ENCODE data around the gene L3MBTL1. TPM values are rescaled to one million over a fixed set of nuclear protein-coding genes. Genes with fewer than 3 reads are reported as not detected.

L3MBTL1 gene
- total and polyA plus RNA-seq, 2 of the 4 experiments (the other 2 are of a cell fraction), result 2.2 to 4.5 TPM

GRCh38 chr20:43550456-43550855 lies 43.0 kb downstream of the L3MBTL1 start:
- Histone ChIP-seq H3K4me1 (ENCODE audit: control insufficient read depth, insufficient read depth, low read length) (no peaks in the 10 kb centered on the region), H4K5ac (ENCODE audit: low read depth, low read length) (no peak overlapping the region), H4K8ac (ENCODE audit: low read depth in 2 of 2, low read length in 2 of 2) (no peak overlapping the region), H3K9me3 (ENCODE audit: control insufficient read depth, insufficient read depth, low read length) (peaks cover 6% of the 10 kb centered on the region), H3K9me1 (ENCODE audit: insufficient read depth, low read length) (no peaks in the 10 kb centered on the region), H3K4ac (ENCODE audit: low read depth, low read length) (no peak overlapping the region), H3K14ac (replicated peaks; ENCODE audit: low read depth, low read length) (no peak overlapping the region), H3K9ac (ENCODE audit: low read depth, low read length) (no peak overlapping the region), H2BK20ac (ENCODE audit: low read depth, low read length) (no peak overlapping the region), H3K36me3 (ENCODE audit: control insufficient read depth, insufficient read depth, low read length) (no peaks in the 10 kb centered on the region), H3K27ac (ENCODE audit: insufficient read depth, low read length) (no peak overlapping the region), H2BK5ac (ENCODE audit: low read depth, low read length, poor library complexity, severe bottlenecking) (no peak overlapping the region), H2BK120ac (ENCODE audit: low read depth, low read length) (no peak overlapping the region), H2BK15ac (ENCODE audit: low read depth, low read length) (no peak overlapping the region), H4K91ac (ENCODE audit: insufficient read depth, low read depth, low read length) (no peak overlapping the region), H3K4me2 (ENCODE audit: low read depth, low read length) (no peak overlapping the region), H3K18ac (ENCODE audit: low read depth, low read length) (no peak overlapping the region), H2AK9ac (replicated peaks; ENCODE audit: low read depth, low read length, poor library complexity) (no peak overlapping the region), H2AK5ac (ENCODE audit: low read depth, low read length) (no peak overlapping the region), H2AFZ (replicated peaks; ENCODE audit: low read length, poor library complexity) (no peak overlapping the region), H3K27me3 (ENCODE audit: control insufficient read depth, insufficient read depth, low read length) (no peaks in the 10 kb centered on the region; the same call in 1 of the 2 replicates), H3K56ac (ENCODE audit: extremely low read depth, insufficient read depth, low read length) (no peak overlapping the region), H3K23ac (ENCODE audit: low read depth, low read length) (no peak overlapping the region), H3K4me3 (ENCODE audit: insufficient read depth, low read depth, low read length) (no peak overlapping the region), H3K79me1 (ENCODE audit: low read depth in 1 of 2, low read length in 2 of 2) (no peaks in the 10 kb centered on the region), H4K20me1 (ENCODE audit: insufficient read depth, low read length) (no peaks in the 10 kb centered on the region)
- ChIA-PET CTCF (no interaction called here), POLR2A (ENCODE audit: unreplicated experiment) (no interaction called here)
- 33% methylated on average over 1 of the region's 2 CpGs; no CpG with 5 or more reads in 1 of the 2 experiments for WGBS, 2 experiments (ENCODE audit: extremely low coverage in 2 of 2, insufficient read length in 1 of 2)
- DNase-seq (no peak), ATAC-seq (ENCODE audit: low read depth) (peak; percentile 54)
- dilution Hi-C loops (cut with HindIII; ENCODE audit: low sequenced_read_pairs, unreplicated experiment), result no loop called here
- intact Hi-C loops (cut with micrococcal nuclease), result no loop called here
- TF ChIP-seq RAD21 (IDR thresholded peaks at IDR 0.05; ENCODE audit: low read length), result no peak
- TF ChIP-seq ELK1 (IDR thresholded peaks at IDR 0.05; ENCODE audit: borderline replicate concordance, low read depth, low read length), result no peak
- TF ChIP-seq MAZ (IDR thresholded peaks at IDR 0.05; ENCODE audit: borderline replicate concordance, low read depth, low read length), result no peak
- no peak for TF ChIP-seq SMC3 (IDR thresholded peaks at IDR 0.05; ENCODE audit: low read depth, low read length)
- no peak for TF ChIP-seq CHD1 (IDR thresholded peaks at IDR 0.05; ENCODE audit: low read depth, low read length)
- TF ChIP-seq MAFK (IDR thresholded peaks at IDR 0.05; ENCODE audit: low read depth, low read length), result no peak
- no peak for TF ChIP-seq NFE2L2 (IDR thresholded peaks at IDR 0.05; ENCODE audit: low read depth, low read length)
- TF ChIP-seq RFX5 (IDR thresholded peaks at IDR 0.05; ENCODE audit: low read depth, low read length), result no peak
- TF ChIP-seq BHLHE40 (IDR thresholded peaks at IDR 0.05; ENCODE audit: low read depth, low read length), result no peak
- no peak for TF ChIP-seq CEBPB (IDR thresholded peaks at IDR 0.05; ENCODE audit: low read depth, low read length)
- TF ChIP-seq, protein P1, sequence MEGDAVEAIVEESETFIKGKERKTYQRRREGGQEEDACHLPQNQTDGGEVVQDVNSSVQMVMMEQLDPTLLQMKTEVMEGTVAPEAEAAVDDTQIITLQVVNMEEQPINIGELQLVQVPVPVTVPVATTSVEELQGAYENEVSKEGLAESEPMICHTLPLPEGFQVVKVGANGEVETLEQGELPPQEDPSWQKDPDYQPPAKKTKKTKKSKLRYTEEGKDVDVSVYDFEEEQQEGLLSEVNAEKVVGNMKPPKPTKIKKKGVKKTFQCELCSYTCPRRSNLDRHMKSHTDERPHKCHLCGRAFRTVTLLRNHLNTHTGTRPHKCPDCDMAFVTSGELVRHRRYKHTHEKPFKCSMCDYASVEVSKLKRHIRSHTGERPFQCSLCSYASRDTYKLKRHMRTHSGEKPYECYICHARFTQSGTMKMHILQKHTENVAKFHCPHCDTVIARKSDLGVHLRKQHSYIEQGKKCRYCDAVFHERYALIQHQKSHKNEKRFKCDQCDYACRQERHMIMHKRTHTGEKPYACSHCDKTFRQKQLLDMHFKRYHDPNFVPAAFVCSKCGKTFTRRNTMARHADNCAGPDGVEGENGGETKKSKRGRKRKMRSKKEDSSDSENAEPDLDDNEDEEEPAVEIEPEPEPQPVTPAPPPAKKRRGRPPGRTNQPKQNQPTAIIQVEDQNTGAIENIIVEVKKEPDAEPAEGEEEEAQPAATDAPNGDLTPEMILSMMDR (conservative IDR thresholded peaks at IDR 0.05; ENCODE audit: low read depth, low read length), result no peak
- TF ChIP-seq, protein P2, sequence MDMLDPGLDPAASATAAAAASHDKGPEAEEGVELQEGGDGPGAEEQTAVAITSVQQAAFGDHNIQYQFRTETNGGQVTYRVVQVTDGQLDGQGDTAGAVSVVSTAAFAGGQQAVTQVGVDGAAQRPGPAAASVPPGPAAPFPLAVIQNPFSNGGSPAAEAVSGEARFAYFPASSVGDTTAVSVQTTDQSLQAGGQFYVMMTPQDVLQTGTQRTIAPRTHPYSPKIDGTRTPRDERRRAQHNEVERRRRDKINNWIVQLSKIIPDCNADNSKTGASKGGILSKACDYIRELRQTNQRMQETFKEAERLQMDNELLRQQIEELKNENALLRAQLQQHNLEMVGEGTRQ (IDR thresholded peaks at IDR 0.05; ENCODE audit: low read depth, low read length), result no peak
- TF ChIP-seq POLR2A (IDR thresholded peaks at IDR 0.05; ENCODE audit: low read depth, low read length), result no peak
- no peak for TF ChIP-seq FOS (IDR thresholded peaks at IDR 0.05; ENCODE audit: low read depth, low read length)
- TF ChIP-seq RCOR1 (IDR thresholded peaks at IDR 0.05; ENCODE audit: insufficient replicate concordance, low read length), result no peak
- no peak for TF ChIP-seq MXI1 (IDR thresholded peaks at IDR 0.05; ENCODE audit: borderline replicate concordance, low read depth, low read length)
- in situ Hi-C loops (cut with MboI; ENCODE audit: low sequenced_read_pairs), result no loop called here
- no TSS peak for BruUV-seq (replicated peaks)

All from IMR-90 (cell line).